GM19455 (cell line): ENCODE data around the gene CSF2RB.

Experiments used
- ATAC-seq: cut with Tn5 transposase; IDR thresholded peaks from one replicate; pipeline ENCODE4 v1.9.1; 2021; ENCODE audit not compliant: unreplicated experiment

The CSF2RB gene

GRCh38 chr22:36918586-36919284, 5.3 kb downstream of the CSF2RB start:
- ATAC-seq = no peak

GRCh38 chr22:36921309-36922104, 8.1 kb downstream of the CSF2RB start:
- no peak for ATAC-seq

- ATAC-seq = no peak
These were observed 8.7 kb downstream of the CSF2RB start for GRCh38 chr22:36922105-36922608.

- no peak for ATAC-seq
These were observed 9.3 kb downstream of the CSF2RB start for GRCh38 chr22:36922711-36923110.

GRCh38 chr22:36923131-36923788, 9.8 kb downstream of the CSF2RB start:
- ATAC-seq = no peak

- ATAC-seq = no peak
These were observed 10.8 kb downstream of the CSF2RB start for GRCh38 chr22:36924151-36924698.

- no peak for ATAC-seq
These were observed 12.2 kb downstream of the CSF2RB start for GRCh38 chr22:36925388-36926290.

GRCh38 chr22:36926309-36926708, 12.9 kb downstream of the CSF2RB start:
- ATAC-seq = no peak

- no peak for ATAC-seq
These were observed 13.4 kb downstream of the CSF2RB start for GRCh38 chr22:36926721-36927435.

- ATAC-seq = no peak
These were observed 14.2 kb downstream of the CSF2RB start for GRCh38 chr22:36927671-36928070.

GRCh38 chr22:36928196-36928595, 14.8 kb downstream of the CSF2RB start:
- no peak for ATAC-seq

GRCh38 chr22:36928786-36929535, 15.5 kb downstream of the CSF2RB start:
- no peak for ATAC-seq

GRCh38 chr22:36929621-36930020, 16.2 kb downstream of the CSF2RB start:
- ATAC-seq = no peak

- no peak for ATAC-seq
These were observed 16.9 kb downstream of the CSF2RB start for GRCh38 chr22:36930041-36930935.

- no peak for ATAC-seq
These were observed 18.0 kb downstream of the CSF2RB start for GRCh38 chr22:36931446-36931845.

GRCh38 chr22:36933629-36934417, 20.4 kb downstream of the CSF2RB start:
- no peak for ATAC-seq
